Adrenal gland (tissue), 12 donors: ENCODE data around the gene LTA. TPM values are rescaled to one million over a fixed set of nuclear protein-coding genes. Genes with fewer than 3 reads are reported as not detected.

Source experiments
- DNase-seq, 7 donors: peaks; one replicate each; pipeline ENCODE4 v3.0.0-alpha.2; 2019 to 2020
- H3K27ac ChIP-seq, 5 donors: fragments of 200-600 bp; sonication (generic) in 4 of 5; 1 replicate in 3 of 5; 2 replicates in 2 of 5; pipeline versions ENCODE4 v1.5.1 to v1.8.0; 2016 to 2020; ENCODE audit warnings: mild to moderate bottlenecking in 1 of 5
- H3K27me3 ChIP-seq: fragments of 200-600 bp; 2 replicates; pipeline ENCODE4 v1.8.0; 2021
- H3K36me3 ChIP-seq, 2 donors: fragments of 200-600 bp; replicated peaks in 1 of 2; 1 replicate in 1 of 2; 2 replicates in 1 of 2; pipeline versions ENCODE4 v1.5.1 to v1.8.0; 2018 to 2022
- H3K4me1 ChIP-seq, 2 donors: fragments of 200-600 bp; replicated peaks in 1 of 2; 1 replicate in 1 of 2; 2 replicates in 1 of 2; pipeline versions ENCODE4 v1.5.1 to v1.8.0; 2018 to 2021
- H3K4me3 ChIP-seq, 4 donors: fragments of 200-600 bp; sonication (generic) in 3 of 4; one replicate each; pipeline ENCODE4 v1.5.1; 2016 to 2018
- H3K9me3 ChIP-seq, 3 donors: fragments of 200-600 bp; sonication (generic) in 1 of 3; replicated peaks in 1 of 3; 1 replicate in 2 of 3; 2 replicates in 1 of 3; pipeline versions ENCODE4 v1.5.1 to v1.8.0; 2016 to 2021
- POLR2A ChIP-seq, 2 donors: fragments of 450-650 bp; IDR thresholded peaks; one replicate each; pipeline ENCODE4 v1.6.1; 2017; ENCODE audit warnings: antibody characterized with exemption in 2 of 2, mild to moderate bottlenecking in 2 of 2, moderate library complexity in 1 of 2
- whole genome bisulfite sequencing, 4 donors: extraction: QIAGEN DNeasy Blood & Tissue Kit in 2 of 4; methylation state at CpG; one replicate each; pipeline versions ENCODE4 v1.1.5 to v1.1.7; 2013 to 2017; 5-methylcytosine and 5-hydroxymethylcytosine counted together
- intact Hi-C, 2 donors: fragments of 100-400 bp; cut with DNase I; formaldehyde crosslinking; loops; one replicate each; pipeline versions ENCODE4 v1.14.1 to v1.15.0; 2022 to 2023
- polyA plus RNA-seq, 3 donors: library from polyadenylated mRNA; stranded (reverse); fragments of 200-250 nt in 2 of 3; fragments of 350-450 nt in 1 of 3; fragmentation: Illumina TruSeq in 1 of 3; extraction: RNeasy Lipid Tissue Mini Kit (QIAGEN cat#74804) in 1 of 3; gene quantifications; one replicate each; pipeline ENCODE4 v1.2.3, GENCODE V29; 2013 to 2014
- total RNA-seq, 9 donors: library from RNA; depleted of rRNA in 4 of 9; stranded (reverse); fragments of >200 nt in 4 of 9; fragments of 120-200 nt in 1 of 9; fragmentation: NEBNext Ultra II Directional in 1 of 9; extraction: Animal tissue kit (Norgen Biotek cat#: 25700) in 1 of 9; gene quantifications; one replicate each; pipeline versions ENCODE4 v1.1.0 to v1.2.4, GENCODE V29; 2013 to 2023
- TF ChIP-seq, protein P1 (sequence below), 6 experiments: fragments of 450-650 bp in 4 of 6; fragments of 200-600 bp in 2 of 6; sonication (generic) in 1 of 6; IDR thresholded peaks; 1 replicate in 5 of 6; 2 replicates in 1 of 6; pipeline versions ENCODE4 v1.5.1 to v1.8.0; 2016 to 2021; ENCODE audit warnings: antibody characterized with exemption in 6 of 6, mild to moderate bottlenecking in 2 of 6, moderate library complexity in 1 of 6
- donor health status: healthy with polysubstance abuse.
- donor health status: Bipolar disorder and iron deficiency.
- donor health status: DM: yes; HTN: yes; CAD: no.
- donor health status: DM: no; HTN: no; CAD: no.
- donor health status: DM: no; HTN: no; CAD: no.
- donor health status: DM: yes; HTN: yes; CAD: no.

LTA gene
- total and polyA plus RNA-seq, 12 donors: 0.20 to 1.4 (median 0.95) TPM; not detected in 8

DNA sequence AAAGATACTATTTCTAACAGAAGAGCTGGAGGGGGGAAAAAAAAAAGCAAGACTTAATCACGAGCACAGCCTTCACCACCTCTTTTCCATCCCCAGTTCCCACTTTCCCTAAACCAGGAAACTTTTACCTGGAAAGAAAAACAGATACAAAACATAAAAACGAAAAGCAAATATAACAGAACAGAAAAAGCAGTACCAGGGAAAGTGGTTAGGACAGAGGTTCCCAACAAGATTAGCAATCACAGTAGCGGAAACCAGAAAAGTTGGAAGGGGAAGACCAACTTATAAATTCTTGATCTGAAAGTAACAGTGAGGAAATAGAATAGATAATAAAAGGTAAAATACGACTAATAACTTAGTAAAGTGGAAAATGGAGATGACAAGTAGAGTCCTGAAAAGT is 31.4 kb upstream of the LTA start:
- Histone ChIP-seq H3K9me3 (no peaks in the 10 kb centered on the region), H3K36me3 (peaks cover 0 to 47% of the 10 kb centered on the region in 2 donors), H3K27ac (peak overlapping the region in 3 of 5 donors; percentile 94 to 98 (median 96)), H3K27me3 (no peaks in the 10 kb centered on the region), H3K4me1 (peaks cover 20 to 45% of the 10 kb centered on the region in 2 donors), H3K4me3 (peak overlapping the region in 3 of 4 donors; percentile 44 to 86 (median 78))
- TF ChIP-seq, protein P1, sequence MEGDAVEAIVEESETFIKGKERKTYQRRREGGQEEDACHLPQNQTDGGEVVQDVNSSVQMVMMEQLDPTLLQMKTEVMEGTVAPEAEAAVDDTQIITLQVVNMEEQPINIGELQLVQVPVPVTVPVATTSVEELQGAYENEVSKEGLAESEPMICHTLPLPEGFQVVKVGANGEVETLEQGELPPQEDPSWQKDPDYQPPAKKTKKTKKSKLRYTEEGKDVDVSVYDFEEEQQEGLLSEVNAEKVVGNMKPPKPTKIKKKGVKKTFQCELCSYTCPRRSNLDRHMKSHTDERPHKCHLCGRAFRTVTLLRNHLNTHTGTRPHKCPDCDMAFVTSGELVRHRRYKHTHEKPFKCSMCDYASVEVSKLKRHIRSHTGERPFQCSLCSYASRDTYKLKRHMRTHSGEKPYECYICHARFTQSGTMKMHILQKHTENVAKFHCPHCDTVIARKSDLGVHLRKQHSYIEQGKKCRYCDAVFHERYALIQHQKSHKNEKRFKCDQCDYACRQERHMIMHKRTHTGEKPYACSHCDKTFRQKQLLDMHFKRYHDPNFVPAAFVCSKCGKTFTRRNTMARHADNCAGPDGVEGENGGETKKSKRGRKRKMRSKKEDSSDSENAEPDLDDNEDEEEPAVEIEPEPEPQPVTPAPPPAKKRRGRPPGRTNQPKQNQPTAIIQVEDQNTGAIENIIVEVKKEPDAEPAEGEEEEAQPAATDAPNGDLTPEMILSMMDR (IDR thresholded peaks at IDR 0.05): no peak
- 11 to 16% (median 15%) methylated on average over 4 of the region's 4 CpGs for WGBS, 4 donors
- DNase-seq: no peak
- intact Hi-C loops: no loop called here

DNA sequence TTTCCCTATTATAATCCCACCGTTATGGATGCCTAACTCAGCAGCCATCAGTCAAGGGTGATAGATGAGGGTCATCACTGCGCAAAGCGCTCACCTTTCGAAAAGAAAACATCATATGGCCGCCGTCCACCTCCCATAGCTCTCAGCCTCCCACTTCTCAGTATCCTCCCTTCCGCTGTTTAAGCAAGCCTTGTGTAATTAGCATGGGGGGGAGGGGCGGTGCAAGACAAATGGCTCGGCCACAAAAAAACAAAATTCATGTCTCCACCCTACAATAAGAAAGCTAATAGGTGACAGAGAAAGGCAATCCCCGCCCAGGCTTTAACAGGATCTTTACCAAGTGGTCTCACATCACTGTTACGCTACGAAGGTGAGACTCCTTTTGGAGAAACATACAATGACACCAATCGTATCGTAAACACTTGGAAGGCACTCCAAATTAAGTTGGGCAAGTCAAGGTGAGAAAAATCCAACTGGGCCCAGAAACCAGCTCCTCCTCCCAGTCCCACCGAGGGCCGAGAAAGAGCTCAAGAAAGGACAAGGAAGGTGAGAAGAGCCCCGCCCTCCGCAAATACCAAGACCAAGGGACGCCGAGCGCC is 30.9 kb upstream of the LTA start:
- Histone ChIP-seq H3K27me3 (no peaks in the 10 kb centered on the region), H3K27ac (peak overlapping the region; percentile 78 to 98 (median 94)), H3K9me3 (no peaks in the 10 kb centered on the region), H3K4me3 (peak overlapping the region; percentile 44 to 86 (median 81)), H3K36me3 (peaks cover 0 to 42% of the 10 kb centered on the region in 2 donors), H3K4me1 (peaks cover 20 to 47% of the 10 kb centered on the region in 2 donors)
- TF ChIP-seq, protein P1 (IDR thresholded peaks at IDR 0.05): no peak
- no peak for TF ChIP-seq POLR2A (IDR thresholded peaks at IDR 0.05)
- peak in 6 of 7 donors; percentile 53 to 78 (median 62) for DNase-seq
- intact Hi-C loops: no loop called here
- WGBS, 4 donors: 0 to 1% (median 0%) methylated on average over 17 to 21 of the region's 21 CpGs

DNA sequence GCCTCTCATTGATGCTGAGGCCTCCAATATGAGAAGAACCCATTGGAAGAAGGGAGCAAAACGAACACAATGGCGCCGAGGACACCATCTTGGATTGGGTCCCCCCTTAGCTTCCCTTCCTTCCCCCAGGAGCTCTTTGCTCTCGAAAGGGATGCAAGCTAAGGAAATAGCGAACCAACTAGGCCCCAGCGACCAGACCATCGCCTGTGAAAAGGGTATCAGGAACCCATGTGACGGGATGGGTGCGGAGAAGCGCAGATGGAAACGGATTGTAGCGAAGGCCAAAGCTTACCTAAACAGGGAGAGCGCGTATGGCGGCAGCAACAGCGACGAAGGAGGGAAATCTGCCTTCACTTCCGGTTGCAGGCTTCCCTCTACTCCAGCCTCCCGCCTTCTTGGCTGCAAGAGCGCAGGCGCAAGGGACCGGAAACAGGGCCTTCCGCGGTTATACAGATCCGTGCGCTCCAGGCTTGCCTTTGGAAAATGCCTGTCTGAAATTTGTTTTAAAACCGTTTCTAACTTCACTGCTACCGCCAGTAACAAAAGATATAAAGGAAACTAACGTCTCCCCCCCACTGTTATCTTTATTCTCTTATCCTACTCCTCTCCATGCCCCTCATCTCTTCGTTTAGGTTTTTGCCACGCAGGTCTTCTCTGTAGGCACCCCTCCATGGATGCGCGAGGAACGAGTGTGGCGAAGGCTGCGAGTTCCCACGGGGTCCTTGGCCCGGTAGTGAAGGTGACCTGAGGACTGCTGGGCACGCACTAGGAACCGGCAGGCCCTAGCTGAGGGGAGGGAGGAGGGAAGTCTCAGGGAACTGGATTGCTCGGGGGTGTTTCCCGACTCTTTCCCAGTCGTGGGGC is 30.2 kb upstream of the LTA start, which contains the start of gene DDX39B:
Gene DDX39B (minus strand): TSS at position 346 of the 864 bp plus-strand sequence. CDS start 1,471 bp downstream, outside the sequence.
- intact Hi-C loops: no loop called here
- no peaks in the 10 kb centered on the region for H3K9me3 ChIP-seq
- H3K27ac ChIP-seq: peak within 1 kb of the TSS; percentile 78 to 98 (median 94)
- DNase-seq: peak; percentile 94 to 98 (median 97)
- peak within 1 kb of the TSS; percentile 49 to 86 (median 81) for H3K4me3 ChIP-seq
- TF ChIP-seq, protein P1 (IDR thresholded peaks at IDR 0.05): no peak
- TF ChIP-seq POLR2A (IDR thresholded peaks at IDR 0.05): peak; percentile 84 to 92
- H3K4me1 ChIP-seq: peaks cover 20 to 46% of the 10 kb centered on the region in 2 donors
- no peaks in the 10 kb centered on the region for H3K27me3 ChIP-seq
- peaks cover 0 to 34% of the 10 kb centered on the region in 2 donors for H3K36me3 ChIP-seq
- WGBS, 4 donors: 0 to 1% (median 0%) methylated on average over 38 to 43 of the region's 43 CpGs

DNA sequence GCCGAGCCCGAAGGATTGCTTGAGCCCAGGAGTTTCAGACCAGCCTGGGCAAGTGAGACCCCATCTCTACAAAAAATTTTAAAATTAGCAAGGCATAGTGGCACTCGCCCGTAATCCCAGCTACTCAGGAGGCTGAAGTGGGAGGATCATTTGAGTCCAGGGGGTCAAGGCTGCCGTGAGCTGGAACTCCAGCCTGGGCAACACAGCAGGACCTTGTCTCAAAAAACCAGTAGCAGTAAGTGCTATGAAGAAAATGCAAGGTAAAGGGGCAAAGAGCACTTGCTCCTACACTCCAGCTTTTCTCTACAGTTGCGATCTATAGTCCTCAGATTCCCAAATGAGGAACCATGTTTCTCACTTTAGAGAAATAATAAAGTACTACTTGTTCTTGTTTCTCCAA is 28.4 kb upstream of the LTA start:
- Histone ChIP-seq H3K9me3 (no peaks in the 10 kb centered on the region), H3K27me3 (no peaks in the 10 kb centered on the region), H3K4me3 (no peak overlapping the region), H3K4me1 (peaks cover 29 to 47% of the 10 kb centered on the region in 2 donors), H3K27ac (no peak overlapping the region), H3K36me3 (peaks cover 0 to 17% of the 10 kb centered on the region in 2 donors)
- DNase-seq: no peak
- 93 to 94% (median 93%) methylated on average over 6 of the region's 6 CpGs for WGBS, 4 donors
- TF ChIP-seq, protein P1 (IDR thresholded peaks at IDR 0.05): no peak
- TF ChIP-seq POLR2A (IDR thresholded peaks at IDR 0.05): no peak
- intact Hi-C loops: no loop called here
